ENCODE measurements around the gene PCDHB13.
A peak's percentile ranks its signal among the peaks of the same experiment; 100 is the strongest.
"Not testable (repeated sequence)": the region's sequence is repeated elsewhere in the genome, so short reads cannot be mapped to it uniquely, and the experiment has no call there.

PCDHB13 gene
- 0 to 1.3 (median 0.08) reads per million in 4 donors for total RNA-seq

- peak in 1 of 5 donors; percentile 8 for DNase-seq
Observed at GRCh38 chr5:141213656-141214339, at the start of gene PCDHB13. Gene PCDHB13 (plus strand): TSS chr5:141213919. CDS start chr5:141214124, 205 bp downstream.

- peak in 1 of 5 donors; percentile 1 for DNase-seq
Observed at GRCh38 chr5:141172381-141173204, 41.1 kb upstream of the PCDHB13 start, which contains the start of gene PCDHB7. Gene PCDHB7 (plus strand): TSS chr5:141172644. CDS start chr5:141172836, 192 bp downstream.

- not testable (repeated sequence) for DNase-seq
Observed at GRCh38 chr5:141174291-141175104, 39.2 kb upstream of the PCDHB13 start.

- DNase-seq: no peak
Observed at GRCh38 chr5:141175933-141176332, 37.8 kb upstream of the PCDHB13 start.

GRCh38 chr5:141177577-141178191, 36.0 kb upstream of the PCDHB13 start, which contains the start of gene PCDHB8:
Gene PCDHB8 (plus strand): TSS chr5:141177790. CDS start chr5:141178035, 245 bp downstream.
- DNase-seq: not testable (repeated sequence)

GRCh38 chr5:141179371-141179770, 34.3 kb upstream of the PCDHB13 start:
- DNase-seq: not testable (repeated sequence)

- DNase-seq: not testable (repeated sequence)
Observed at GRCh38 chr5:141179876-141180275, 33.8 kb upstream of the PCDHB13 start.

GRCh38 chr5:141180313-141180712, 33.4 kb upstream of the PCDHB13 start:
- DNase-seq: no peak

- DNase-seq: no peak
Observed at GRCh38 chr5:141182248-141182647, 31.5 kb upstream of the PCDHB13 start, which contains the start of gene PCDHB16. Gene PCDHB16 (plus strand): TSS chr5:141182387. CDS start chr5:141182560, 173 bp downstream.

DNA sequence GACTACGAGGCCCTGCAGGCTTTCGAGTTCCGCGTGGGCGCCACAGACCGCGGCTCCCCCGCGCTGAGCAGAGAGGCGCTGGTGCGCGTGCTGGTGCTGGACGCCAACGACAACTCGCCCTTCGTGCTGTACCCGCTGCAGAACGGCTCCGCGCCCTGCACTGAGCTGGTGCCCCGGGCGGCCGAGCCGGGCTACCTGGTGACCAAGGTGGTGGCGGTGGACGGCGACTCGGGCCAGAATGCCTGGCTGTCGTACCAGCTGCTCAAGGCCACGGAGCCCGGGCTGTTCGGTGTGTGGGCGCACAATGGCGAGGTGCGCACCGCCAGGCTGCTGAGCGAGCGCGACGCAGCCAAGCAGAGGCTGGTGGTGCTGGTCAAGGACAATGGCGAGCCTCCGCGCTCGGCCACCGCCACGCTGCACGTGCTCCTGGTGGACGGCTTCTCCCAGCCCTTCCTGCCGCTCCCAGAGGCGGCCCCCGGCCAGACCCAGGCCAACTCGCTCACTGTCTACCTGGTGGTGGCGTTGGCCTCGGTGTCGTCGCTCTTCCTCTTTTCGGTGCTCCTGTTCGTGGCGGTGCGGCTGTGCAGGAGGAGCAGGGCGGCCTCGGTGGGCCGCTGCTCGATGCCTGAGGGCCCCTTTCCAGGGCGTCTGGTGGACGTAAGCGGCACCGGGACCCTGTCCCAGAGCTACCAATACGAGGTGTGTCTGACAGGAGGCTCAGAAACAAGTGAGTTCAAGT, 29.4 kb upstream of the PCDHB13 start:
- DNase-seq: not testable (repeated sequence)

GRCh38 chr5:141186897-141187512, 26.7 kb upstream of the PCDHB13 start, which contains the start of gene PCDHB9:
Gene PCDHB9 (plus strand): TSS chr5:141187161. CDS start chr5:141187319, 158 bp downstream.
- DNase-seq: peak in 3 of 5 donors; percentile 2 to 14 (median 11)

DNA sequence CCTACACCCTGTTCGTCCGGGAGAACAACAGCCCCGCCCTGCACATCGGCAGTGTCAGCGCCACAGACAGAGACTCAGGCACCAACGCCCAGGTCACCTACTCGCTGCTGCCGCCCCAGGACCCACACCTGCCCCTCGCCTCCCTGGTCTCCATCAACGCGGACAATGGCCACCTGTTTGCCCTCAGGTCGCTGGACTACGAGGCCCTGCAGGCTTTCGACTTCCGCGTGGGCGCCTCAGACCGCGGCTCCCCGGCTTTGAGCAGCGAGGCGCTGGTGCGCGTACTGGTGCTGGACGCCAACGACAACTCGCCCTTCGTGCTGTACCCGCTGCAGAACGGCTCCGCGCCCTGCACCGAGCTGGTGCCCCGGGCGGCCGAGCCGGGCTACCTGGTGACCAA, 25.0 kb upstream of the PCDHB13 start:
- DNase-seq: not testable (repeated sequence)

DNA sequence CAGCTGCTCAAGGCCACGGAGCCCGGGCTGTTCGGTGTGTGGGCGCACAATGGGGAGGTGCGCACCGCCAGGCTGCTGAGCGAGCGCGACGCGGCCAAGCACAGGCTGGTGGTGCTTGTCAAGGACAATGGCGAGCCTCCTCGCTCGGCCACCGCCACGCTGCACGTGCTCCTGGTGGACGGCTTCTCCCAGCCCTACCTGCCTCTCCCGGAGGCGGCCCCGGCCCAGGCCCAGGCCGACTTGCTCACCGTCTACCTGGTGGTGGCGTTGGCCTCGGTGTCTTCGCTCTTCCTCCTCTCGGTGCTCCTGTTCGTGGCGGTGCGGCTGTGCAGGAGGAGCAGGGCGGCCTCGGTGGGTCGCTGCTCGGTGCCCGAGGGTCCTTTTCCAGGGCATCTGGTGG, 24.6 kb upstream of the PCDHB13 start:
- not testable (repeated sequence) for DNase-seq

GRCh38 chr5:141192110-141192725, 21.5 kb upstream of the PCDHB13 start, which contains the start of gene PCDHB10:
Gene PCDHB10 (plus strand): TSS chr5:141192353. CDS start chr5:141192553, 200 bp downstream.
- DNase-seq: no peak

DNA sequence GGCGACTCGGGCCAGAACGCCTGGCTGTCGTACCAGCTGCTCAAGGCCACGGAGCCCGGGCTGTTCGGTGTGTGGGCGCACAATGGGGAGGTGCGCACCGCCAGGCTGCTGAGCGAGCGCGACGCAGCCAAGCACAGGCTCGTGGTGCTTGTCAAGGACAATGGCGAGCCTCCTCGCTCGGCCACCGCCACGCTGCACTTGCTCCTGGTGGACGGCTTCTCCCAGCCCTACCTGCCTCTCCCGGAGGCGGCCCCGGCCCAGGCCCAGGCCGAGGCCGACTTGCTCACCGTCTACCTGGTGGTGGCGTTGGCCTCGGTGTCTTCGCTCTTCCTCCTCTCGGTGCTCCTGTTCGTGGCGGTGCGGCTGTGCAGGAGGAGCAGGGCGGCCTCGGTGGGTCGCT, 19.4 kb upstream of the PCDHB13 start:
- not testable (repeated sequence) for DNase-seq

DNA sequence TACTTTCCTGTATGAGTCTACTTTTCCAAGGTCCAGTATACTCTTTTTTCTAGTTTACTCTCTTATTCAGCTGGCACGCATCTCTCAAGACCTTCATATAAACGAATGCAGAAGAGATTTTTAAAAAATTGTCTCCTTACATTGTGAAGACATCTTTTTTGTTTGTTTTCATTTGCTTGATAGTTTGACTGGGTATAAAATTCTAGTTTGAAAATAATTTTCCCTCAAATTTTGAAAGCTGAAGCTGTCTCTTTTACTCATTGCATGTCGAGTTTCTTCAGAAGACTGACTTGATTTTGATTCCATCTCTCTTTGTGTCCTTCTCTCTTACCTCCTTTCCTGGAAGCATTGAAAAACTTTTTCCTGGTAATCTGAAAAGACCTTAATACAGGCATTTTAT, 17.4 kb upstream of the PCDHB13 start:
- no peak for DNase-seq

- no peak for DNase-seq
Observed at GRCh38 chr5:141199359-141200235, 14.1 kb upstream of the PCDHB13 start, which contains the start of gene PCDHB11. Gene PCDHB11 (plus strand): TSS chr5:141199627. CDS start chr5:141199775, 148 bp downstream.

DNA sequence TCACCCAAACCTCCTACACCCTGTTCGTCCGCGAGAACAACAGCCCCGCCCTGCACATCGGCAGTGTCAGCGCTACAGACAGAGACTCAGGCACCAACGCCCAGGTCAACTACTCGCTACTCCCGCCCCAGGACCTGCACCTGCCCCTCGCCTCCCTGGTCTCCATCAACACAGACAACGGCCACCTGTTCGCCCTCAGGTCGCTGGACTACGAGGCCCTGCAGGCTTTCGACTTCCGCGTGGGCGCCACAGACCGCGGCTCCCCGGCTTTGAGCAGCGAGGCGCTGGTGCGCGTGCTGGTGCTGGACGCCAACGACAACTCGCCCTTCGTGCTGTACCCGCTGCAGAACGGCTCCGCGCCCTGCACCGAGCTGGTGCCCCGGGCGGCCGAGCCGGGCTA, 12.6 kb upstream of the PCDHB13 start:
- not testable (repeated sequence) for DNase-seq

- not testable (repeated sequence) for DNase-seq
Observed at GRCh38 chr5:141201646-141202045, 12.1 kb upstream of the PCDHB13 start.
